SHP77 (cell line): ENCODE results near the gene AQP3.
A peak's percentile ranks its signal among the peaks of the same experiment; 100 is the strongest.
"Not testable (repeated sequence)": the region's sequence is repeated elsewhere in the genome, so short reads cannot be mapped to it uniquely, and the experiment has no call there.

Source experiments
- DNase-seq, 2 experiments: peaks; one replicate each; lab custom pipeline; 2025; lab: John Stamatoyannopoulos, UW

AQP3 gene

DNA sequence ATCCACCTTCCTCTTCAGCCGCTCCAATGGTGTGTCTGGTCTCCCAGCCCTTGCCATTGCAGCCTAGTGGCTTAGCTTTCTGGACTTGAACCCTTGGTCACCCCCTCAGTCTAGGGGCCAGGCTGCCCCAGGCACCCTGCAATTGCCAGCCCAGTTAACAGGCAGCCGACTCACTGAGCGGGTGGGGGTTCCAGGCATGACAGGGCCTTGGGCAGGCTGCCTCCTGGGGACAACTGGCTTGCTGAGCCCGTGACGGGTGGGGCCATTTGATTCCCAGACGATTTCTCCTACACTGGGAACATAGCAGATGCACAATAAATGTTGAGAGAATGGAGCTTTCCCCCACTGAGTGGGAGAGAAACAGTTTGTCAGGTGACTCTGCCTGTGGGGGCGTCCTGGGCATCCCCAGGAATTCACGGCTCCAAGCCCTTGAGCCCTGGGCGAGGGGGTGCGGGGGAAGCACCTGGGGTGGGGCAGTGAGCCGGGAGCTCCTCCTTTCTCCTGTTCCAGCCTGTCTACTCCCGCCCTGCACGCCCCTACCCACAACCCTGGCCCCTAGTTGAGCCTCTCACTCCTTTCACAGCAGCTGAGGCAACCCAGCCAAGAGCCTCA, 32.4 kb downstream of the AQP3 start:
- DNase-seq: no peak

DNA sequence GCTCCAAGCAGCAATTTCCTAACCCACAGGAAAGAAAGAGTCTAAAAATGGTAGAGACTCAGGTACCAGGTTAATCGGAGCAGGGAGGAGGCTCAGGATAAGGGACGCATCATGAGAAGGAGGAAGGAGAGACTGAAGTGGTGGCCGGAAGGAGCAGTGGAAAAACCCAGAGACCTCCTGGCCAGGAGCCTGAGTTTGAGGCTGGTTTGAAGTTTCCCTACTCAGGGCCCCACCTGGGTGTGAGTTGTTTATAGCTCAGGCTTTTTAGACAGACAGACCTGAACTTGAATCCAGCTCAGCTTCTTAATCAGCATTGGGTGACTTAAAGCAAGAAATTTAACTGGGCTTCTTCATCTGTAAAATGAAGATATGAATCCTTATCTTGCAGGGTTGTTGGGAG, 33.1 kb downstream of the AQP3 start:
- DNase-seq: no peak

GRCh38 chr9:33408087-33408486, 39.3 kb downstream of the AQP3 start:
- no peak for DNase-seq

- no peak for DNase-seq
These were observed 40.3 kb downstream of the AQP3 start for GRCh38 chr9:33407061-33407460.

GRCh38 chr9:33404788-33405362, 42.5 kb downstream of the AQP3 start:
- DNase-seq: peak in 1 of 2 experiments; percentile 24

DNA sequence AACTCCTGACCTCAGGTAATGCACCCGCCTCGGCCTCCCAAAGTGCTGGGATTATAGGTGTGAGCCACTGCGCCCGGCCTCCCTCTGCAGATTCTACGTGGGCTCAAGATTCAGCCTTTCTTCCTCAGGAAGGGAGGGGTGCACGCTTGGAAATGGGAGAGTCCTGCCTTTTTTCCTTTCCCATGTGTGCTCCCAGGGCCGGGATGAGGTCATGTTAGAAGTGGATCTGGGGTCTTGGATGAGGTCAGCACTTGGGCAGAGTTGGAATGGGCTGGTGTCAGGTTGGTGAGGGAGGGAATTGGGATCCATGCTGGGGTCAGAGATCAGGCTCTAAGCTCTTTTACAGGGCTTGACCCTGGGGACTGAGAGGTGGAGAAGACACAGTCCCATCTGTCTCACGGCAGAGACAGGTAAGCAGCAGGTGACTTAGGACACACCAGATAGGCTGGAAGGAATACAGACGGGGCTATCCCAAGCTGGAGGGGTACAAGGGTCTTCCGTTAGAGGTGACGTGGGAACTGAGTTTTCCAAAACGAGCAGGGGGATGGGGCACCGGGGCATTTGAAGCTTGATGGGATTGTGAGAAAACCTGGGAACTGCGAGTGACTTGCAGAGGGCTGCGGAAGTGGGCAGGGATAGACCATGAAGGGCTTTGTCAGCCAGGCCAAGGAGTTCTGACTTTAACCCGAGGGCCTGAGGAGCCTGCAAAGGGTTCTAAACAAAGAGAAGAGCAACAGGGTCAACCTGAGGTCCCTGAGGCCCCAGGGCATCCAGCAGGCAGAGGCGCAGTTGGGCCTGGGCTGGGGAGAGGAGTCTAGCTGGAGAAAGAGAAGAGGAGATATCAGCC, 43.2 kb downstream of the AQP3 start:
- no peak for DNase-seq

GRCh38 chr9:33402371-33402770, 45.0 kb downstream of the AQP3 start, which contains the start of gene AQP7:
TSS of gene AQP7 (minus strand) at chr9:33402568. CDS start at chr9:33401262, 1,306 bp downstream.
- not testable (repeated sequence) for DNase-seq

DNA sequence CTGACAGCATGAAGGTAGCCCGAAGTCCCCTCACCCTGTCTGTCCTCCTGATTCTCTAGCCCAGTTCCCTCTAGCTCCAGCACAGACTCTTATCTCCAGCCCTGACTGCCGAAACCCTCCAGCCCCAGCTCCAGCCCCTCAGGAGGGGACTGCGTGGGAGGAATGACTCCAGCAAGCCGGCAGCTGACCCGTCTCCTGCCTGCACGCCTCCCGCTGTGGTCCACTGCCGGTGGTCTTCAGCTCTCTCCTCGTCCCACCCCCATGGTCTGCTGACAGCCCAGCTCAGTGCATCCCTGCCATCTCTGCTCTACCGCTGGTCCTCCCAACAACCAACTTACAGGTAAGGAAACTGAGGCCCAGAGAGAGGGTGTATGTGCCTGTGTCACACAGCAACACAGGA, 45.6 kb downstream of the AQP3 start:
- DNase-seq: not testable (repeated sequence)

DNA sequence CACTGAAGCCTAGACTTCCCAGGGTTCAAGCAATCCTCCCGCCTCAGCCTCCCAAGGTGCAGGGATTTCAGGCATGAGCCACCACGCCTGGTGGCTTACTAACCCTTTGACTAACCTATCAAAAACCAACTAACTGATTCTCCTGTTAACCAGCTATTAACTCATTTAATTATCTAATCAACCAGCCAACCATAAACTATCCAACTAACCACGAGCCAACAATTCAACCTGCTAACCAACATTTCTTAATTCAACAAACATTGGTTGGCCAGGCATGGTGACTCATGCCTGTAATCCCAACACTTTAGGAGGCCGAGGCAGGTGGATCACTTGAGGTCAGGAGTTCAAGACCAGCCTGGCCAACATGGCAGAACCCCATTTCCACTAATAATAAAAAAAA, 48.3 kb downstream of the AQP3 start:
- DNase-seq: not testable (repeated sequence)

DNA sequence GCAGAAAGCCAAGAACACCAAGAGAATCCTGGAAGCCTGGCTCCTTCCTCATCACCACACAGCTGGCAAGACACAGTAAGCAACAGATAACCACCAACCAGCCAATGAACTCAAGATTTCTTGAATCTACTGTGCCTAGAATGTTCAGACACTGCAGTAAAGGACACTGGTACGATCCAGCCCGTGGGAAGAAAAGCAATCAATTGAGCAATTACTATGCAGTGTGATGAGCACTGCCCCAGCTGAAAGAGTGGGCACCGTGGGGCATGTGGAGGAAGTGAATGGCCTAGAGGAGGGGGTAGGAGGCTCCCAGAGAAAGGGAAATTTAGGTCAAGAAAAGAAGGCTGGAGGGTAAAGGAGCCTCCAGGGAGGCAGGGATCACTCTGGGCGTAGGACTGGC, 49.6 kb downstream of the AQP3 start:
- DNase-seq: not testable (repeated sequence)

- DNase-seq: not testable (repeated sequence)
These were observed 52.1 kb downstream of the AQP3 start for GRCh38 chr9:33395159-33395879.

DNA sequence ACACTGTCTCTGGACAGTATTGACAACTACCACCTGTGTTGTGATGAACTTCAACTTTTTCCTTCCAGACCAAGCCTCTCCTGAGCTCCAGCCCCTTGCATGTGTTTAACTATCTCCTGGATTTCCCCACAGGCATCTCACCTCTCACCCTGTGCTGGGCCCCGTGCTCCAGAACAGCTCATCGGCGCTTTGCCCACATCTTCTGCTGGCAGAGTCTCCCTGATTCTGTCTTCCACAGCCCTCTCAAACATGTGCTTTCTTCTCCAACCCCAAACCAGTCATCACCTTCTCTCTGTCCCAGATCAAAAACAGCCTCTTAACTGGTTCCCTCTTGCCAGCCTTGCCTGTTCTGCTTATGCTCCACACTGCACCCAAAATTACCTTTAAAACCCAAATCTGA, 53.4 kb downstream of the AQP3 start:
- DNase-seq: not testable (repeated sequence)

DNA sequence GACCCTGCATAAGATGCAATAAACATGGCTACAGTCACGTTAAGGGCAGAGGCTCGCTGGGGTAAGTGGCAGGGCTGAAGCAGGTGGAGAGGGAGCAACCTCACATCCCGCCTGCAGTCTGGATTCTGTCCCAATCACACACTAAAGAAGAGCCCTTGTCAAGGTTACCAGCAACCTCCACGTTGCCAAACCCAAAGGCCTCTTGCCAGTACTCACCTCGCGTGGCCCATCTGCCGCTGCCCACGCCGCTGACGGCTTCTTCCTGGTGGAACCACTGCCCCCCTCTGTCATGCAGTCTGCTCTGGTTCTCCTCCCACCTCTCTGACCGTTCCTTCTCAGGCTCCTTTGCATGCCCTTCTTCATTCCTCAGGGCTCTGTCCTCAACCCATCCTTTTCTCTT, 53.8 kb downstream of the AQP3 start:
- no peak for DNase-seq

DNA sequence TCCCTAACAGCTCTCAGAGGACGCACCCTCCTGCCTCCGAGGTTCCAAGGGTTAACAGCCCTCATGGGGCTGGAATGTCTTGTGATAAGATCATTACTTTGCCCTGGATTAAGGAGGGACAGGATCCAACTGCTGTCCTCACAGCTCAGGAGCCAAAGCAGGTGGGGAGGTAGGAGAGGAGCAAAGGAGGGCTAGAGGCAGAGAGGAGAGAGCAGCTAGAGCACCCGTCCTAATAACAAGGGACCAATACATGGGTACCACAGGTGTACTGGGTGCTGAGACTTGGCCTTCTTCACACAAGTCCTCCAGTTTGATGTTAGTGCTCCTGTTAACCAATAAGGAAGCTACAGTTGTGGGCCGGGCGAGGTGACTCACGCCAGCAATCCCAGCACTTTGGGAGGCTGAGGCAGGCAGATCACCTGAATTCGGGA, 54.8 kb downstream of the AQP3 start:
- not testable (repeated sequence) for DNase-seq
